ENCODE measurements around the gene FAM149B1. TPM values are rescaled to one million over a fixed set of nuclear protein-coding genes. Genes with fewer than 3 reads are reported as not detected.

FAM149B1 gene
- total RNA-seq, 1 donor from 2014 or later = 16.2 TPM

DNA sequence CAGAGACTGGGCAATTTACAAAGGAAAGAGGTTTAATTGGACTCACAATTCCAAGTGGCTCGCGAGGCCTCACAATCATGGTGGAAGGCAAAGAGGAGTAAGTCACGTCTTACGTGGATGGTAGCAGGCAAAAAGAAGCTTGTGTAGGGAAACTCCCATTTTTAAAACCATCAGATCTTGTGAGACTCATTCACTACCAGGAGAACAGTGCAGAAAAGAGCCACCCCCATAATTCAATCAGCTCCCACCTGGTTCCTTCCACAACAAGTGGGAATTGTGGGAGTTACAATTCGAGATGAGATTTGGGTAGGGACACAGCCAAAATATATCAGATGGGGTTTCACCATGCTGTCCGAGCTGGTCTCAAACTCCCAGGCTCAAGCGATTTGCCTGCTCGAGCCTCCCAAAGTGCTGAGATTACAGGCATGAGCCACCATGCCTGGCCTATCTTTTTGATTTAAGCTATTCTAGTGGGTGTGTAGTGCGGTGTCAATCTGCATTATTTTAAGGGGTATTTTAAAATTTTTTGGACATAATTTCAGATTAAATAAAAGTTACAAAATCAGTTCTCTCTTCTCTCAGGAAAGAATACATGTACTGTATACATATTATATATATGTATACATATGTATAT, 93.6 kb downstream of the FAM149B1 start:
- Histone ChIP-seq H3K9ac (ENCODE audit: low read depth in 1 of 3, low read length in 3 of 3) (no peak overlapping the region), H3K9me3 (ENCODE audit: control insufficient read depth in 3 of 3, low read length in 3 of 3) (no peaks in the 10 kb centered on the region), H3K27me3 (ENCODE audit: control insufficient read depth in 3 of 3, insufficient read depth in 3 of 3, low read length in 3 of 3) (no peaks in the 10 kb centered on the region), H3K27ac (ENCODE audit: low read depth, low read length) (no peak overlapping the region), H3K4me3 (ENCODE audit: low read length in 3 of 3) (no peak overlapping the region), H3K36me3 (ENCODE audit: control insufficient read depth in 3 of 3, insufficient read depth in 3 of 3, low read length in 3 of 3) (no peaks in the 10 kb centered on the region), H3K4me1 (ENCODE audit: control insufficient read depth in 3 of 3, insufficient read depth in 3 of 3, low read length in 3 of 3) (no peaks in the 10 kb centered on the region)

DNA sequence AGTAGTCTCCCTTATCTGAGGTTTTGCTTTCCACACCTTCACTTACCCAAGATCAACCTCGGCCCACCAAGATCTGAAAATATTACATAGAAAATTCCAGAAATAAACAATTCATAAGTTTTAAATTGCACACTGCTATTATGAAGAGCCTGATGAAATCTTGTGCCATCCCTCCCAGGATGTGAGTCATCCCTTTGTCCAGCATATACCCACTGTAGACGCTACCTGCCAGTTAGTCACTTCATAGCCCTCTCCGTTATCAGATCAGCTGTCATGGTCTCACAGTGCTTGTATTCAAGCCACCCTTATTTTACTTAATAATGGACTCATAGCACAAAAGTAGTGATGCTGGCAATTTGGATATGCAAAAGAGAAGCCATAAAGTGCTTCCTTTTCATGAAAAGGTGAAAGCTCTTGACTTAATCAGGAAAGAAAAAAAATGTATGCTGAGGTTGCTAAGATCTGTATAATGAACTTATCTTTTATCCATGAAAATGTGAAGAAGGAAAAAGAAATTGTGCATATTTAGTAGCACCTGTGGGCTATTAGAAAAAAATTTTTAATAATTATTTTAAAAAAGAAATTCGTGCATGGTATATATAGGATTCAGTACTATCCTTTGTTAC, 94.3 kb downstream of the FAM149B1 start:
- Histone ChIP-seq H3K27me3 (ENCODE audit: control insufficient read depth in 3 of 3, insufficient read depth in 3 of 3, low read length in 3 of 3) (no peaks in the 10 kb centered on the region), H3K4me3 (ENCODE audit: low read length in 3 of 3) (no peak overlapping the region), H3K4me1 (ENCODE audit: control insufficient read depth in 3 of 3, insufficient read depth in 3 of 3, low read length in 3 of 3) (no peaks in the 10 kb centered on the region), H3K9ac (ENCODE audit: low read depth in 1 of 3, low read length in 3 of 3) (no peak overlapping the region), H3K36me3 (ENCODE audit: control insufficient read depth in 3 of 3, insufficient read depth in 3 of 3, low read length in 3 of 3) (no peaks in the 10 kb centered on the region), H3K27ac (ENCODE audit: low read depth, low read length) (no peak overlapping the region), H3K9me3 (ENCODE audit: control insufficient read depth in 3 of 3, low read length in 3 of 3) (no peaks in the 10 kb centered on the region)

DNA sequence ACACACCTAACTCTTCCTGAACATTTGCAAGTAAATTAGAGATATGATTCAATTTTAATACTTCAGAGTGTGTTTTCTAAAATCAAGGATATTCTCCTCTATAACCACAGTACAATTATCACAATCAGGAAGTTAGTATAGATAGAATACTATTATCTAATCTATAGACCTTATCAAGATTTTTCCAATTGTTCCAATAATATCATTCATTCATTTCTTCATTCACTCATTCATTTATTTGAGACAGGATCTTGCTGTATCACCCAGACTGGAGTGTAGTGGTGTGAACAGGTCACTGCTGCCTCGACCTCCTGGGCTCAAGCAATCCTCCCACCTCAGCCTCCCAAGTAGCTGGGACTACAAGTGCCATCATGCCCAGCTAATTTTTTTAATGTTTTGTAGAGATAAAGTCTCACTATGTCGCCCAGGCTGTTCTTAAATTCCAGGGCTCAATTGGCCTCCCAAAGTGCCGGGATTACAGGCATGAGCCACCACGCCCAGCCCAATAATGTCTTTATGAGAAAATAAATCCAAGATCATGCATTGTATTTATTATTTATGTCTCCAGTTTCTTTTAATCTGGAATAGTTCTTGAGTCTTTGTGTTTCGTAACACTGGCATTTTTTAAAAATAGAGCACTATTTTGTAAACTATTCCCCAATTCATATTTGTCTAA, 95.1 kb downstream of the FAM149B1 start:
- H3K27me3 ChIP-seq (ENCODE audit: control insufficient read depth in 3 of 3, insufficient read depth in 3 of 3, low read length in 3 of 3) = no peaks in the 10 kb centered on the region
- no peak overlapping the region for H3K4me3 ChIP-seq (ENCODE audit: low read length in 3 of 3)
- H3K9ac ChIP-seq (ENCODE audit: low read depth in 1 of 3, low read length in 3 of 3) = no peak overlapping the region
- no peaks in the 10 kb centered on the region for H3K9me3 ChIP-seq (ENCODE audit: control insufficient read depth in 3 of 3, low read length in 3 of 3)
- no peaks in the 10 kb centered on the region for H3K4me1 ChIP-seq (ENCODE audit: control insufficient read depth in 3 of 3, insufficient read depth in 3 of 3, low read length in 3 of 3)
- no peaks in the 10 kb centered on the region for H3K36me3 ChIP-seq (ENCODE audit: control insufficient read depth in 3 of 3, insufficient read depth in 3 of 3, low read length in 3 of 3)
- H3K27ac ChIP-seq (ENCODE audit: low read depth, low read length) = no peak overlapping the region

DNA sequence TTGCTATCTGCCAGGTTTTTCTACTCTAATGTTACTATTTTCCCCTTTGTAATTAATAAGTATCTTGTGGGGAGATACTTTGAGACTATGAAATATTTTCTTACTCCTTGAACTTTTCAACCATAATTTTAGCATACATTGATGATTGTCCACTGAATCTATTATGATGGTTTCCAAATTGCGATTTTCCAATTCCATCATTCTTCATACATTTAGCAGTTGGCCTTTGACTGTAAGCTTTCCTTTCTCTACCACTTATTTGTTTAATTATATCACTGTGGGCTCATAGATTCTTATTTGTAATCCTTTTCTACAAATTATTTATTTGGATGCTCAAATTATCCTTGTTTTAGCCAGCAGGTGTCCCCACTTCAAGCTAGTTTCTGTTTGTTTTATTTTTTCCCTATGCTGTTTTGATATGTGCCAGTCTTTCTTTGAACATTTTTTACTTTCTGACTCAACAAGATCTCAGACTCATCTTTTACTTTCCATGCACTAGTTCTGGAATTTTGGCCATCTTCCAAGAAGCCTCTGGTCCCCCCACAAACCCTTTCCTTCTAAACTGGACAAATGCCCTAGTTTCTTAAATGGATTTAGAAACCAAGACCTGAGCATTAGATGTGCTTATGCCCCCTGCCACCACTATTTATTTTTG, 95.9 kb downstream of the FAM149B1 start:
- no peaks in the 10 kb centered on the region for H3K9me3 ChIP-seq (ENCODE audit: control insufficient read depth in 3 of 3, low read length in 3 of 3)
- H3K27me3 ChIP-seq (ENCODE audit: control insufficient read depth in 3 of 3, insufficient read depth in 3 of 3, low read length in 3 of 3) = no peaks in the 10 kb centered on the region
- no peaks in the 10 kb centered on the region for H3K36me3 ChIP-seq (ENCODE audit: control insufficient read depth in 3 of 3, insufficient read depth in 3 of 3, low read length in 3 of 3)
- H3K9ac ChIP-seq (ENCODE audit: low read depth in 1 of 3, low read length in 3 of 3) = no peak overlapping the region
- H3K4me1 ChIP-seq (ENCODE audit: control insufficient read depth in 3 of 3, insufficient read depth in 3 of 3, low read length in 3 of 3) = no peaks in the 10 kb centered on the region
- no peak overlapping the region for H3K4me3 ChIP-seq (ENCODE audit: low read length in 3 of 3)
- no peak overlapping the region for H3K27ac ChIP-seq (ENCODE audit: low read depth, low read length)

DNA sequence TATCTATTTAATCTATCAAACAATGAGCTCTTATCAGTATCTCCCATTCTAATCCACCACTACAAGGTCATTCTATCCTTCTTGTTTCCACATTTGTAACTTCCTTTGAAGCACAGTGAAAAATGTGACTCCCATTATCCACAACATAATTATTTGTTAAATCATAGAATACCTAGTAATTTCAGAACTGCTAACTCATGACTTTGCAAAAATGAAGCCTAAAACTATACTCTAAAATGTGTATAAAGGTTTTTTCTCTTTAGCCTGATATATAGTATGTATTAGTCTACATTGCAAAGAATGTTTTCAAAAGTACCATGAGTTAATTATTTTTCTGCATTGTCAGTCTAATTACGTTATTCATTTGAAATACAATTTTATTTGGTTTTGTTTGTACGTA, 96.5 kb downstream of the FAM149B1 start:
- Histone ChIP-seq H3K9ac (ENCODE audit: low read depth in 1 of 3, low read length in 3 of 3) (no peak overlapping the region), H3K27me3 (ENCODE audit: control insufficient read depth in 3 of 3, insufficient read depth in 3 of 3, low read length in 3 of 3) (no peaks in the 10 kb centered on the region), H3K4me1 (ENCODE audit: control insufficient read depth in 3 of 3, insufficient read depth in 3 of 3, low read length in 3 of 3) (no peaks in the 10 kb centered on the region), H3K36me3 (ENCODE audit: control insufficient read depth in 3 of 3, insufficient read depth in 3 of 3, low read length in 3 of 3) (no peaks in the 10 kb centered on the region), H3K9me3 (ENCODE audit: control insufficient read depth in 3 of 3, low read length in 3 of 3) (no peaks in the 10 kb centered on the region), H3K4me3 (ENCODE audit: low read length in 3 of 3) (no peak overlapping the region), H3K27ac (ENCODE audit: low read depth, low read length) (no peak overlapping the region)

- Histone ChIP-seq H3K27ac (ENCODE audit: low read depth, low read length) (no peak overlapping the region), H3K9me3 (ENCODE audit: control insufficient read depth in 3 of 3, low read length in 3 of 3) (no peaks in the 10 kb centered on the region), H3K27me3 (ENCODE audit: control insufficient read depth in 3 of 3, insufficient read depth in 3 of 3, low read length in 3 of 3) (no peaks in the 10 kb centered on the region)
Measured at GRCh38 chr10:73281097-73281496, 113.2 kb downstream of the FAM149B1 start.

GRCh38 chr10:73287441-73287840, 119.5 kb downstream of the FAM149B1 start:
- Histone ChIP-seq H3K36me3 (ENCODE audit: control insufficient read depth in 3 of 3, insufficient read depth in 3 of 3, low read length in 3 of 3) (no peaks in the 10 kb centered on the region), H3K27me3 (ENCODE audit: control insufficient read depth in 3 of 3, insufficient read depth in 3 of 3, low read length in 3 of 3) (no peaks in the 10 kb centered on the region), H3K27ac (ENCODE audit: low read depth, low read length) (no peak overlapping the region), H3K4me1 (ENCODE audit: control insufficient read depth in 3 of 3, insufficient read depth in 3 of 3, low read length in 3 of 3) (no peaks in the 10 kb centered on the region), H3K9me3 (ENCODE audit: control insufficient read depth in 3 of 3, low read length in 3 of 3) (no peaks in the 10 kb centered on the region), H3K9ac (ENCODE audit: low read depth in 1 of 3, low read length in 3 of 3) (no peak overlapping the region), H3K4me3 (ENCODE audit: low read length in 3 of 3) (no peak overlapping the region)

More at GRCh38 chr10:73281097-73281496, 113.2 kb downstream of the FAM149B1 start:
- H3K4me1 ChIP-seq (ENCODE audit: control insufficient read depth in 3 of 3, insufficient read depth in 3 of 3, low read length in 3 of 3) = no peaks in the 10 kb centered on the region
- no peak overlapping the region for H3K4me3 ChIP-seq (ENCODE audit: low read length in 3 of 3)
- no peaks in the 10 kb centered on the region for H3K36me3 ChIP-seq (ENCODE audit: control insufficient read depth in 3 of 3, insufficient read depth in 3 of 3, low read length in 3 of 3)
- H3K9ac ChIP-seq (ENCODE audit: low read depth in 1 of 3, low read length in 3 of 3) = no peak overlapping the region

- no peaks in the 10 kb centered on the region for H3K27me3 ChIP-seq (ENCODE audit: control insufficient read depth in 3 of 3, insufficient read depth in 3 of 3, low read length in 3 of 3)
- H3K36me3 ChIP-seq (ENCODE audit: control insufficient read depth in 3 of 3, insufficient read depth in 3 of 3, low read length in 3 of 3) = no peaks in the 10 kb centered on the region
- no peaks in the 10 kb centered on the region for H3K4me1 ChIP-seq (ENCODE audit: control insufficient read depth in 3 of 3, insufficient read depth in 3 of 3, low read length in 3 of 3)
- H3K9ac ChIP-seq (ENCODE audit: low read depth in 1 of 3, low read length in 3 of 3) = no peak overlapping the region
- no peak overlapping the region for H3K27ac ChIP-seq (ENCODE audit: low read depth, low read length)
- H3K9me3 ChIP-seq (ENCODE audit: control insufficient read depth in 3 of 3, low read length in 3 of 3) = no peaks in the 10 kb centered on the region
- no peak overlapping the region for H3K4me3 ChIP-seq (ENCODE audit: low read length in 3 of 3)
Measured at GRCh38 chr10:73289958-73290357, 122.0 kb downstream of the FAM149B1 start.

- Histone ChIP-seq H3K9ac (ENCODE audit: low read depth in 1 of 3, low read length in 3 of 3) (no peak overlapping the region), H3K27ac (ENCODE audit: low read depth, low read length) (no peak overlapping the region), H3K36me3 (ENCODE audit: control insufficient read depth in 3 of 3, insufficient read depth in 3 of 3, low read length in 3 of 3) (no peaks in the 10 kb centered on the region), H3K9me3 (ENCODE audit: control insufficient read depth in 3 of 3, low read length in 3 of 3) (no peaks in the 10 kb centered on the region), H3K4me3 (ENCODE audit: low read length in 3 of 3) (no peak overlapping the region), H3K27me3 (ENCODE audit: control insufficient read depth in 3 of 3, insufficient read depth in 3 of 3, low read length in 3 of 3) (no peaks in the 10 kb centered on the region), H3K4me1 (ENCODE audit: control insufficient read depth in 3 of 3, insufficient read depth in 3 of 3, low read length in 3 of 3) (no peaks in the 10 kb centered on the region)
Measured at GRCh38 chr10:73293461-73293860, 125.5 kb downstream of the FAM149B1 start.

All from skeletal muscle tissue (tissue), 4 donors.